HEK293T (cell line): ENCODE measurements around the gene KRI1.

ENCODE experiments used
- ARNT ChIP-seq: fragments of 450-650 bp; IDR thresholded peaks from 2 replicates; pipeline ENCODE4 v1.6.1; 2017; ENCODE audit warnings: mild to moderate bottlenecking
- BHLHE40 ChIP-seq: fragments of 450-650 bp; IDR thresholded peaks from 2 replicates; pipeline ENCODE4 v1.6.1; 2016; ENCODE audit warnings: mild to moderate bottlenecking, moderate library complexity, borderline replicate concordance
- ELF4 ChIP-seq: fragments of 450-650 bp; IDR thresholded peaks from 2 replicates; pipeline ENCODE4 v1.6.1; 2017; ENCODE audit warnings: antibody characterized with exemption
- FOXA1 ChIP-seq: fragments of 450-650 bp; IDR thresholded peaks from 2 replicates; pipeline ENCODE4 v1.6.1; 2016; ENCODE audit warnings: mild to moderate bottlenecking
- FOXM1 ChIP-seq: fragments of 450-650 bp; IDR thresholded peaks from 2 replicates; pipeline ENCODE4 v1.6.1; 2017; ENCODE audit warnings: mild to moderate bottlenecking, borderline replicate concordance
- HDGF ChIP-seq: fragments of 450-650 bp; IDR thresholded peaks from 2 replicates; pipeline ENCODE4 v1.6.1; 2017; ENCODE audit warnings: antibody characterized with exemption, borderline replicate concordance
- NFRKB ChIP-seq: fragments of 450-650 bp; IDR thresholded peaks from 2 replicates; pipeline ENCODE4 v1.6.1; 2016; ENCODE audit warnings: mild to moderate bottlenecking, moderate library complexity
- PKNOX1 ChIP-seq: fragments of 450-650 bp; IDR thresholded peaks from 2 replicates; pipeline ENCODE4 v1.6.1; 2016
- SP1 ChIP-seq: fragments of 450-650 bp; IDR thresholded peaks from 2 replicates; pipeline ENCODE4 v1.6.1; 2017
- SUZ12 ChIP-seq: fragments of 450-650 bp; IDR thresholded peaks from 2 replicates; pipeline ENCODE4 v1.6.1; 2016; ENCODE audit warnings: mild to moderate bottlenecking

GRCh38 chr19:10568826-10569651 is 3.2 kb upstream of the KRI1 start, which contains the start of gene CDKN2D:
- TF ChIP-seq SP1 (no peak), SUZ12 (no peak), ELF4 (no peak), FOXM1 (peak; percentile 93; the same call in 1 of the 2 replicates), ARNT (no peak), HDGF (0 out of 2 replicates have a peak, but pooled peaks have one; percentile 11), FOXA1 (no peak), NFRKB (no peak), PKNOX1 (no peak), BHLHE40 (no peak)
